WERI-Rb-1 (cell line): ENCODE data around the gene RNF181.
A peak's percentile ranks its signal among the peaks of the same experiment; 100 is the strongest.

Experiments used
- DNase-seq: peaks from one replicate; pipeline ENCODE4 v3.0.0-alpha.2; 2020
- H3K27ac ChIP-seq: fragments of 250-450 bp; sonication (Bioruptor Pico); 2 replicates; pipeline ENCODE4 v1.5.1; 2020; ENCODE audit warnings: mild to moderate bottlenecking, moderate library complexity
- H3K27me3 ChIP-seq: fragments of 250-450 bp; sonication (Bioruptor Pico); 2 replicates; pipeline ENCODE4 v1.5.1; 2021; ENCODE audit warnings: mild to moderate bottlenecking, low read depth, moderate library complexity; ENCODE audit not compliant: insufficient read depth, severe bottlenecking
- H3K36me3 ChIP-seq: fragments of 250-450 bp; sonication (Bioruptor Pico); 2 replicates; pipeline ENCODE4 v1.5.1; 2020; ENCODE audit warnings: mild to moderate bottlenecking, moderate library complexity
- H3K4me3 ChIP-seq: 2 replicates; pipeline ENCODE4 v1.5.1; 2011; ENCODE audit warnings: low read depth, mild to moderate bottlenecking, control low read depth, low read length
- H3K9me3 ChIP-seq: fragments of 250-450 bp; sonication (Bioruptor Pico); 2 replicates; pipeline ENCODE4 v1.5.1; 2021; ENCODE audit warnings: mild to moderate bottlenecking, moderate library complexity; ENCODE audit not compliant: severe bottlenecking
- TF ChIP-seq, protein P1 (sequence below): IDR thresholded peaks from 2 replicates; pipeline ENCODE4 v1.5.1; 2011; ENCODE audit warnings: low read depth, mild to moderate bottlenecking, control low read depth, inconsistent platforms, low read length

RNF181 gene

DNA sequence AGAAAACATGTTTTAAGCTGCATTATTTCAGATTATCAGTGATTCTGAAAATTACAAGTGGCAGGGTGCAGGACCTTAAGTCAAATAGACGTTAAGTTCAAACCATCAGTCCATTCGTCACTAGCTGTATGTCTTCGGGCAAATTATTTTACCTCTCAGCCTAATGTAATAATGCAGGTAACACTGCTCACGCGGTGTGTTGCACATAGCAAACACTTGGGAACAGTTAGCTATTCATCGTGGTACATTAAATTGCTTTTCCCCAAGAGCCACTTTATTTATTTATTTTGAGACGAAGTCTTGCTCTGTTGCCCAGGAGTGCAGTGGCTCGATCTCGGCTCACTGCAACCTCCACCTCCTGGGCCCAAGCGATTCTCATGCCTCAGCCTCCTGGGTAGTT is 46.5 kb upstream of the RNF181 start:
- Histone ChIP-seq H3K4me3 (no peak overlapping the region), H3K27ac (peak overlapping the region; percentile 41), H3K27me3 (no peaks in the 10 kb centered on the region), H3K36me3 (peaks cover 66% of the 10 kb centered on the region), H3K9me3 (no peaks in the 10 kb centered on the region)
- DNase-seq = no peak
- TF ChIP-seq, protein P1, sequence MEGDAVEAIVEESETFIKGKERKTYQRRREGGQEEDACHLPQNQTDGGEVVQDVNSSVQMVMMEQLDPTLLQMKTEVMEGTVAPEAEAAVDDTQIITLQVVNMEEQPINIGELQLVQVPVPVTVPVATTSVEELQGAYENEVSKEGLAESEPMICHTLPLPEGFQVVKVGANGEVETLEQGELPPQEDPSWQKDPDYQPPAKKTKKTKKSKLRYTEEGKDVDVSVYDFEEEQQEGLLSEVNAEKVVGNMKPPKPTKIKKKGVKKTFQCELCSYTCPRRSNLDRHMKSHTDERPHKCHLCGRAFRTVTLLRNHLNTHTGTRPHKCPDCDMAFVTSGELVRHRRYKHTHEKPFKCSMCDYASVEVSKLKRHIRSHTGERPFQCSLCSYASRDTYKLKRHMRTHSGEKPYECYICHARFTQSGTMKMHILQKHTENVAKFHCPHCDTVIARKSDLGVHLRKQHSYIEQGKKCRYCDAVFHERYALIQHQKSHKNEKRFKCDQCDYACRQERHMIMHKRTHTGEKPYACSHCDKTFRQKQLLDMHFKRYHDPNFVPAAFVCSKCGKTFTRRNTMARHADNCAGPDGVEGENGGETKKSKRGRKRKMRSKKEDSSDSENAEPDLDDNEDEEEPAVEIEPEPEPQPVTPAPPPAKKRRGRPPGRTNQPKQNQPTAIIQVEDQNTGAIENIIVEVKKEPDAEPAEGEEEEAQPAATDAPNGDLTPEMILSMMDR = no peak

DNA sequence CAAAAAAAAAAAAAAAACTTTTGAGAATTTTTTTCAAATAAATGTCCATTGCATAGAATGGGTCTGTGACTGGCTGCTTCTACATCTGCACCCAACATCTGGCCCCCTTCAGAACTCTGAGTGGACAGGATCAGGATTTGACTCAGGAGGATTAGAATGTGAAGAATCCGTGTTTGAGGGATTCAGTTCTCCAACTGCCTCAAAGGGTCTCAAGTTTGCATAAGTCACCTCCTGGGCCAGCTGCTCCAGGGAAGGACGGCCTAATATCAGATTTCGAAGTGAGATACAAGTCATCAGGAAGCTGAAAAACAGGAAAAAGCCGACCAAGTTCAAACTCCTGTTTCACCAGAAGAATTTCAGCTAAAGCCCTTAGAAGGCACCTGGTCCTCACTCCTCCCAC is 45.7 kb upstream of the RNF181 start:
- H3K27ac ChIP-seq = no peak overlapping the region; the same call in 1 of the 2 replicates
- peak; percentile 32 for DNase-seq
- peaks cover 68% of the 10 kb centered on the region for H3K36me3 ChIP-seq
- TF ChIP-seq, protein P1 = no peak
- H3K9me3 ChIP-seq = no peaks in the 10 kb centered on the region
- no peak overlapping the region for H3K4me3 ChIP-seq
- no peaks in the 10 kb centered on the region for H3K27me3 ChIP-seq

DNA sequence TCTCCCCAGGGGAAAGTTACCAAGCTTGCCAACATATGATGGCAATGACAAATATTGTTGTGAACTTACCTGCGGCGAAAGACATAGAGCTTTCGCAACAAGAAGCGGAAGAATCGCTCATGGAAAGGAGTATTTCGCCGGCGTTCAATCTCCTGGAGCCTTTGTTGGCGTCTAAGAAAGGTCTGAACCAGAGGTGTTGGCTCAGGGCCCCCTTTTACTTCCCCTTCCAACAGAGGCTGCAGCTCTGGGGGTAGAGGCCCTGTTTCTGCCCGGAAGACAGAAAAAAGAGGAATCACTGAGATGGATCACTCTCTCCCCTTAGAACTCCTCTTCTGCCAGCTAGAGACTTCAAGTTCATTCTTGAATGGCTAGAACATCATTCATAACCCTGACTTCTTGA is 45.1 kb upstream of the RNF181 start:
- H3K27ac ChIP-seq = peak overlapping the region; percentile 20
- H3K4me3 ChIP-seq = no peak overlapping the region
- H3K36me3 ChIP-seq = peaks cover 67% of the 10 kb centered on the region
- DNase-seq = no peak
- no peaks in the 10 kb centered on the region for H3K9me3 ChIP-seq
- H3K27me3 ChIP-seq = no peaks in the 10 kb centered on the region
- TF ChIP-seq, protein P1 = no peak

DNA sequence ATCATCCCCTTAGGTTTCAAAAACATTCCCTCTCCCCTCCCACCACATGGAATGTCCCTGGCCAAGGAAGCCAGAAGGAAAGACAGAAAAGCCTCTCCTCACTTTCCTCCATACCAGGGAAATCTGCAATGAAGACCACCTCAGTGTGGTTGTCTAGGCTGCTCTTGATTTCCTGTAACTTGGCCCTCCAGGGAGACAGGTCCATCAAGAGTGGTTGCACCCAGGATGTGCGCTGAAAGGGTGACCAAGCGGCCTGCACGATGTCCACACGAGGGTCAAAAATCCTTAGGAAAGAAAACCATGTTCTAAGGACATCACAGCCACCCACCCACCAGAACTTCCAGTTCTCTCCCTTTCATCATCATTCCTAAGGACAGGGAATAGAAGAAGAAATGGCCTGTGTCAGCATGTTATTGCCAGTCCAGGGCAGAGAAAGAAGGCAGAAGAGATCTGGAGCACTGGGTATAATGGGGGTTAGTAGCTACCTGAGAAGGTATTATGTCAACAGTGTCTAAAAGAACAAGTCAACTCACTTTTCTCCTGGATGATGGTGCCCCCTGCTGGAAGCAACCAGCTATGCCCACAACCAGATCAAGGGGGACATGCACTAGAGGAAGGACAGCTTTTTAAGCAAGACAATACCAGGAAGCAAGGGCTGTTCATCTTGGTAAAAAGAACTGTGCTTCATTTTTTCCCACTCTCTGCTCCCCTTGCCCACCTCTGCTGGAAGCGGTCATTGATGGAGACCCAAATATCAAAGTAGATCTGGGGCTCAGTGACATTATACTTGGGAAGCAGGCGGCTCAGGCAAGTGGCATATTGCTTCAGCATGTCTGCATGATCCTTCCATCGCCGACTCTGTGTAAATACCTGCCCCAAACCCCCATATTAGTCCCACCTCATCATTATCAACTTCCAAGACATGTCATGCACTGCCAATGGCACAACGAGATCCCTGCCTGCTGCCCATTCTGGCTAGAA is 43.6 kb upstream of the RNF181 start:
- Histone ChIP-seq H3K27ac (peak overlapping the region; percentile 38; the same call in 1 of the 2 replicates), H3K36me3 (peaks cover 58% of the 10 kb centered on the region), H3K9me3 (no peaks in the 10 kb centered on the region), H3K4me3 (no peak overlapping the region), H3K27me3 (no peaks in the 10 kb centered on the region)
- DNase-seq = peak; percentile 87
- TF ChIP-seq, protein P1 = peak; percentile 87

DNA sequence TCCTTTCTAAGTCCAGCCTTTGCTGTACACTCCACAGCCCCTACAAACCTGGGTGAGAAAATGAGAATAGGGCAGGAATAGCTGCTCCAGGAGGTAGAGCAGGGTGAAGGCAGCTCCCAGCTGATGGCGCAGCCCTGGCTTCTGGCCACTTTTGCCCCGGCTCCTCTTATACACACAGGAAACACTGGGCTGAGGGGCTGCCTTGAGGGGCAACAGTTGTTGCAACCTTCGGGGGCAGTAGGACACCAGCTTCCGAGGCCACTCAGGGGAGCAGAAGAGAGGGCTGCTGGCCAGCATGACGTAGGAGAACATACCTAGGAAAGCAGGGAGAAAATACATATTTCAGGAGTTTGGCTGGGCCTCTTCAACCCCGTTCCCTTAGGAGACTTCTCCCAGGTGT is 42.4 kb upstream of the RNF181 start:
- Histone ChIP-seq H3K36me3 (peaks cover 55% of the 10 kb centered on the region), H3K9me3 (no peaks in the 10 kb centered on the region), H3K4me3 (no peak overlapping the region), H3K27ac (no peak overlapping the region), H3K27me3 (no peaks in the 10 kb centered on the region)
- TF ChIP-seq, protein P1 = no peak
- DNase-seq = no peak
